Measurements from ENCODE around the gene PIGH.

GRCh38 chr14:67569651-67570290 is 30.3 kb downstream of the PIGH start:
- TF ChIP-seq CTCF (IDR thresholded peaks at IDR 0.05), result no peak
- TF ChIP-seq POLR2A (IDR thresholded peaks at IDR 0.05), result no peak
- TF ChIP-seq POLR2AphosphoS5 (IDR thresholded peaks at IDR 0.05), result no peak

Data from transverse colon (tissue), 4 donors.